ENCODE measurements around the gene SLC25A38.

DNA sequence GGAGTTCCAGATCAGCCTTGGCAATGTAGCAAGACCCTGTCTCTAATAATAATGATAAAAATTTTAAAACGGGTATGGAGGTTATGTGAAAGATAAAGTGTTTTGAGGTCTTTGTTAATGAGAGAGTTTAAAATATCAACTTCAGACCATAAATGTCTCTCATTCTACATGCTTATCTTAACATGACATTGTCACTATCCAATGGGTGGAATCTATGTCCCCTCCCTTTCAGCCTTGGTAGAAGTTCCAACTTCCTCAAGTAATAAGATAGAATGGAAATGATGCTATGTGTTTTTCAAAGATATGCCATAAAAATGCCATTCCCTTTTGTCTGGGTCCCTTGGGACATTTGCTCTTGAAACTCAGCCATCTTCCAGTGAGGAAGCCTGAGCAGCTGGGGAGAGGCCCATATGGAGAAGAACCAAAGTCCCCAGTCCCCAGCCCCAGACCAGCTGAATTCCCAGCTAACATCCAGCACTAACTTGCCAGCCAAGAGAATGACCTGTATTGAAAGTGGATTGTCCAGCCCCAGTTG is 40.3 kb downstream of the SLC25A38 start:
- no peak for TF ChIP-seq EZH2 (IDR thresholded peaks at IDR 0.05; ENCODE audit: insufficient read depth, low read length)
- TF ChIP-seq, protein P1, sequence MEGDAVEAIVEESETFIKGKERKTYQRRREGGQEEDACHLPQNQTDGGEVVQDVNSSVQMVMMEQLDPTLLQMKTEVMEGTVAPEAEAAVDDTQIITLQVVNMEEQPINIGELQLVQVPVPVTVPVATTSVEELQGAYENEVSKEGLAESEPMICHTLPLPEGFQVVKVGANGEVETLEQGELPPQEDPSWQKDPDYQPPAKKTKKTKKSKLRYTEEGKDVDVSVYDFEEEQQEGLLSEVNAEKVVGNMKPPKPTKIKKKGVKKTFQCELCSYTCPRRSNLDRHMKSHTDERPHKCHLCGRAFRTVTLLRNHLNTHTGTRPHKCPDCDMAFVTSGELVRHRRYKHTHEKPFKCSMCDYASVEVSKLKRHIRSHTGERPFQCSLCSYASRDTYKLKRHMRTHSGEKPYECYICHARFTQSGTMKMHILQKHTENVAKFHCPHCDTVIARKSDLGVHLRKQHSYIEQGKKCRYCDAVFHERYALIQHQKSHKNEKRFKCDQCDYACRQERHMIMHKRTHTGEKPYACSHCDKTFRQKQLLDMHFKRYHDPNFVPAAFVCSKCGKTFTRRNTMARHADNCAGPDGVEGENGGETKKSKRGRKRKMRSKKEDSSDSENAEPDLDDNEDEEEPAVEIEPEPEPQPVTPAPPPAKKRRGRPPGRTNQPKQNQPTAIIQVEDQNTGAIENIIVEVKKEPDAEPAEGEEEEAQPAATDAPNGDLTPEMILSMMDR (IDR thresholded peaks at IDR 0.05; ENCODE audit: insufficient read depth, low read depth, low read length): no peak
